Mesenchymal stem cell (in vitro differentiated cells and primary cell): ENCODE results near the gene G2E3.

Experiments
- DNase-seq: peaks from one replicate; pipeline ENCODE4 v3.0.0-alpha.2; 2013
- H2AFZ ChIP-seq: one replicate; pipeline ENCODE4 v1.6.1; 2013; ENCODE audit warnings: low read depth, mild to moderate bottlenecking, control low read depth, inconsistent platforms, low read length, moderate library complexity
- H2AK5ac ChIP-seq: 2 replicates; pipeline ENCODE4 v1.6.1; 2013; ENCODE audit warnings: low read length, moderate library complexity, mild to moderate bottlenecking, inconsistent platforms; ENCODE audit not compliant: severe bottlenecking
- H2BK120ac ChIP-seq: one replicate; pipeline ENCODE4 v1.6.1; 2013; ENCODE audit warnings: low read depth, mild to moderate bottlenecking, inconsistent platforms, low read length, moderate library complexity
- H2BK12ac ChIP-seq, 2 experiments: one replicate each; pipeline ENCODE4 v1.6.1; 2013; ENCODE audit warnings: inconsistent platforms in 2 of 2, low read length in 2 of 2, mild to moderate bottlenecking in 2 of 2, moderate library complexity in 2 of 2, control low read depth in 1 of 2
- H2BK15ac ChIP-seq: one replicate; pipeline ENCODE4 v1.6.1; 2013; ENCODE audit warnings: mild to moderate bottlenecking, low read depth, inconsistent platforms; ENCODE audit not compliant: poor library complexity, severe bottlenecking
- H2BK5ac ChIP-seq: 2 replicates; pipeline ENCODE4 v1.6.1; 2013; ENCODE audit warnings: low read depth, mild to moderate bottlenecking, low read length, control low read depth, inconsistent platforms; ENCODE audit not compliant: poor library complexity, severe bottlenecking
- H3K14ac ChIP-seq, 2 experiments: one replicate each; pipeline ENCODE4 v1.6.1; 2013; ENCODE audit warnings: inconsistent platforms in 2 of 2, low read length in 2 of 2, control low read depth in 1 of 2, mild to moderate bottlenecking in 1 of 2, moderate library complexity in 1 of 2
- H3K18ac ChIP-seq, 2 experiments: one replicate each; pipeline ENCODE4 v1.6.1; 2013; ENCODE audit warnings: inconsistent platforms in 2 of 2, low read length in 2 of 2, control low read depth in 1 of 2, low read depth in 1 of 2, mild to moderate bottlenecking in 1 of 2
- H3K23ac ChIP-seq, 2 experiments: one replicate each; pipeline ENCODE4 v1.6.1; 2013; ENCODE audit warnings: inconsistent platforms in 2 of 2, low read length in 2 of 2, mild to moderate bottlenecking in 2 of 2, moderate library complexity in 2 of 2, control low read depth in 1 of 2
- H3K27ac ChIP-seq: 2 replicates; pipeline ENCODE4 v1.5.1; 2013; ENCODE audit warnings: mild to moderate bottlenecking, moderate library complexity, low read length, control low read depth, inconsistent platforms; ENCODE audit not compliant: poor library complexity, severe bottlenecking
- H3K27me3 ChIP-seq, 2 experiments: 2 replicates each; pipeline versions ENCODE4 v1.6.1 to v1.7.0; 2013; ENCODE audit warnings: low read length in 2 of 2, mild to moderate bottlenecking in 2 of 2, moderate library complexity in 2 of 2, control low read depth in 1 of 2, inconsistent platforms in 1 of 2; ENCODE audit not compliant: control insufficient read depth in 1 of 2, insufficient read depth in 1 of 2
- H3K36me3 ChIP-seq, 2 experiments: 2 replicates each; pipeline versions ENCODE4 v1.6.1 to v1.7.0; 2013; ENCODE audit warnings: low read length in 2 of 2, control low read depth in 1 of 2, inconsistent platforms in 1 of 2, low read depth in 1 of 2, mild to moderate bottlenecking in 1 of 2; ENCODE audit not compliant: insufficient read depth in 2 of 2, control insufficient read depth in 1 of 2
- H3K4ac ChIP-seq, 2 experiments: one replicate each; pipeline ENCODE4 v1.6.1; 2013; ENCODE audit warnings: inconsistent platforms in 2 of 2, low read length in 2 of 2, mild to moderate bottlenecking in 2 of 2, moderate library complexity in 2 of 2, control low read depth in 1 of 2, low read depth in 1 of 2
- H3K4me1 ChIP-seq: 2 replicates; pipeline ENCODE4 v1.6.1; 2013; ENCODE audit warnings: low read depth, low read length, control low read depth; ENCODE audit not compliant: control insufficient read depth, insufficient read depth
- H3K4me2 ChIP-seq: 2 replicates; pipeline ENCODE4 v1.6.1; 2013; ENCODE audit warnings: low read length, mild to moderate bottlenecking, inconsistent platforms; ENCODE audit not compliant: poor library complexity, severe bottlenecking
- H3K4me3 ChIP-seq, 2 experiments: 2 replicates each; pipeline versions ENCODE4 v1.5.1 to v1.7.0; 2013; ENCODE audit warnings: low read length in 2 of 2, mild to moderate bottlenecking in 2 of 2, control low read depth in 1 of 2, low read depth in 1 of 2; ENCODE audit not compliant: insufficient read depth in 1 of 2
- H3K79me1 ChIP-seq: replicated peaks from 2 replicates; pipeline ENCODE4 v1.6.1; 2013; ENCODE audit warnings: mild to moderate bottlenecking, control low read depth, low read length, inconsistent platforms; ENCODE audit not compliant: poor library complexity, severe bottlenecking
- H3K9ac ChIP-seq: 2 replicates; pipeline ENCODE4 v1.7.0; 2013; ENCODE audit warnings: mild to moderate bottlenecking, low read length, moderate library complexity
- H3K9me3 ChIP-seq: 2 replicates; pipeline ENCODE4 v1.7.0; 2013; ENCODE audit warnings: mild to moderate bottlenecking, low read length; ENCODE audit not compliant: control insufficient read depth
- H4K8ac ChIP-seq: one replicate; pipeline ENCODE4 v1.6.1; 2013; ENCODE audit warnings: inconsistent platforms, mild to moderate bottlenecking, low read length, moderate library complexity
- H4K91ac ChIP-seq: one replicate; pipeline ENCODE4 v1.6.1; 2013; ENCODE audit warnings: mild to moderate bottlenecking, low read length, inconsistent platforms
- WGBS: methylation state at CpG from one replicate; pipeline ENCODE4 v1.1.7; 2013; ENCODE audit warnings: mixed read lengths; 5-methylcytosine and 5-hydroxymethylcytosine counted together

Gene G2E3

GRCh38 chr14:30569216-30569902, 10.4 kb downstream of the G2E3 start:
- WGBS: no CpG with 5 or more reads among the region's 2 CpGs
- no peak overlapping the region for H3K4ac ChIP-seq
- H3K4me1 ChIP-seq: no peaks in the 10 kb centered on the region
- H2BK5ac ChIP-seq: no peak overlapping the region
- no peak overlapping the region for H2AK5ac ChIP-seq
- H2BK120ac ChIP-seq: no peak overlapping the region
- H4K91ac ChIP-seq: no peak overlapping the region
- no peak overlapping the region for H3K9ac ChIP-seq
- no peak overlapping the region for H4K8ac ChIP-seq
- no peak overlapping the region for H2AFZ ChIP-seq
- no peak overlapping the region for H3K27ac ChIP-seq
- H3K23ac ChIP-seq: no peak overlapping the region
- H2BK12ac ChIP-seq: no peak overlapping the region
- no peak overlapping the region for H3K18ac ChIP-seq
- no peak overlapping the region for H3K4me3 ChIP-seq
- no peaks in the 10 kb centered on the region for H3K9me3 ChIP-seq
- H3K79me1 ChIP-seq: no peaks in the 10 kb centered on the region
- no peaks in the 10 kb centered on the region for H3K27me3 ChIP-seq
- DNase-seq: no peak
- H3K36me3 ChIP-seq: no peaks in the 10 kb centered on the region
- no peak overlapping the region for H2BK15ac ChIP-seq
- no peak overlapping the region for H3K14ac ChIP-seq
- H3K4me2 ChIP-seq: no peak overlapping the region

GRCh38 chr14:30569903-30570226, 10.9 kb downstream of the G2E3 start:
- no CpG with 5 or more reads among the region's 1 CpG for WGBS
- no peak overlapping the region for H2BK15ac ChIP-seq
- H3K18ac ChIP-seq: no peak overlapping the region

GRCh38 chr14:30572237-30572636, 13.3 kb downstream of the G2E3 start:
- 90% methylated on average over 3 of the region's 3 CpGs for whole genome bisulfite sequencing
- no peak overlapping the region for H2AFZ ChIP-seq

More at GRCh38 chr14:30569903-30570226, 10.9 kb downstream of the G2E3 start:
- Histone ChIP-seq H3K79me1 (no peaks in the 10 kb centered on the region), H3K27ac (no peak overlapping the region), H4K8ac (no peak overlapping the region), H3K4me1 (no peaks in the 10 kb centered on the region), H3K9ac (no peak overlapping the region), H2BK5ac (no peak overlapping the region), H3K4me2 (no peak overlapping the region), H3K23ac (no peak overlapping the region), H3K4ac (no peak overlapping the region), H3K27me3 (no peaks in the 10 kb centered on the region), H3K9me3 (no peaks in the 10 kb centered on the region), H4K91ac (no peak overlapping the region), H3K14ac (no peak overlapping the region), H2BK12ac (no peak overlapping the region), H3K4me3 (no peak overlapping the region), H2BK120ac (no peak overlapping the region), H3K36me3 (no peaks in the 10 kb centered on the region), H2AK5ac (no peak overlapping the region), H2AFZ (no peak overlapping the region)
- DNase-seq: no peak

GRCh38 chr14:30572771-30573170, 13.8 kb downstream of the G2E3 start:
- no peak overlapping the region for H3K23ac ChIP-seq
- H3K79me1 ChIP-seq: no peaks in the 10 kb centered on the region
- no peaks in the 10 kb centered on the region for H3K27me3 ChIP-seq
- H3K9me3 ChIP-seq: no peaks in the 10 kb centered on the region
- peak overlapping the region; percentile 14 for H3K9ac ChIP-seq
- H2BK120ac ChIP-seq: no peak overlapping the region
- H4K8ac ChIP-seq: no peak overlapping the region
- no peaks in the 10 kb centered on the region for H3K36me3 ChIP-seq
- no peak overlapping the region for H2BK12ac ChIP-seq
- H4K91ac ChIP-seq: no peak overlapping the region
- DNase-seq: no peak
- no peak overlapping the region for H2AK5ac ChIP-seq
- no peak overlapping the region for H3K4me3 ChIP-seq
- no peak overlapping the region for H3K4me2 ChIP-seq
- H3K27ac ChIP-seq: no peak overlapping the region
- no CpG with 5 or more reads among the region's 1 CpG for WGBS
- H3K4ac ChIP-seq: no peak overlapping the region
- H2BK15ac ChIP-seq: no peak overlapping the region
- no peak overlapping the region for H3K18ac ChIP-seq
- no peak overlapping the region for H2BK5ac ChIP-seq
- H3K14ac ChIP-seq: no peak overlapping the region
- H2AFZ ChIP-seq: no peak overlapping the region
- H3K4me1 ChIP-seq: no peaks in the 10 kb centered on the region

More at GRCh38 chr14:30572237-30572636, 13.3 kb downstream of the G2E3 start:
- no peak overlapping the region for H2BK5ac ChIP-seq
- H3K4me1 ChIP-seq: no peaks in the 10 kb centered on the region
- no peak overlapping the region for H2AK5ac ChIP-seq
- H2BK15ac ChIP-seq: no peak overlapping the region
- no peak for DNase-seq
- H4K91ac ChIP-seq: no peak overlapping the region
- no peak overlapping the region for H2BK120ac ChIP-seq
- H4K8ac ChIP-seq: no peak overlapping the region
- no peaks in the 10 kb centered on the region for H3K9me3 ChIP-seq
- no peak overlapping the region for H3K4me2 ChIP-seq
- no peak overlapping the region for H3K18ac ChIP-seq
- H3K23ac ChIP-seq: no peak overlapping the region
- H2BK12ac ChIP-seq: no peak overlapping the region
- no peak overlapping the region for H3K9ac ChIP-seq
- no peak overlapping the region for H3K14ac ChIP-seq
- H3K27me3 ChIP-seq: no peaks in the 10 kb centered on the region
- no peak overlapping the region for H3K27ac ChIP-seq
- H3K4ac ChIP-seq: no peak overlapping the region
- H3K79me1 ChIP-seq: no peaks in the 10 kb centered on the region
- no peak overlapping the region for H3K4me3 ChIP-seq
- H3K36me3 ChIP-seq: no peaks in the 10 kb centered on the region
